ENCODE measurements around the gene PRKAR1A.
A peak's percentile ranks its signal among the peaks of the same experiment; 100 is the strongest.

DNA sequence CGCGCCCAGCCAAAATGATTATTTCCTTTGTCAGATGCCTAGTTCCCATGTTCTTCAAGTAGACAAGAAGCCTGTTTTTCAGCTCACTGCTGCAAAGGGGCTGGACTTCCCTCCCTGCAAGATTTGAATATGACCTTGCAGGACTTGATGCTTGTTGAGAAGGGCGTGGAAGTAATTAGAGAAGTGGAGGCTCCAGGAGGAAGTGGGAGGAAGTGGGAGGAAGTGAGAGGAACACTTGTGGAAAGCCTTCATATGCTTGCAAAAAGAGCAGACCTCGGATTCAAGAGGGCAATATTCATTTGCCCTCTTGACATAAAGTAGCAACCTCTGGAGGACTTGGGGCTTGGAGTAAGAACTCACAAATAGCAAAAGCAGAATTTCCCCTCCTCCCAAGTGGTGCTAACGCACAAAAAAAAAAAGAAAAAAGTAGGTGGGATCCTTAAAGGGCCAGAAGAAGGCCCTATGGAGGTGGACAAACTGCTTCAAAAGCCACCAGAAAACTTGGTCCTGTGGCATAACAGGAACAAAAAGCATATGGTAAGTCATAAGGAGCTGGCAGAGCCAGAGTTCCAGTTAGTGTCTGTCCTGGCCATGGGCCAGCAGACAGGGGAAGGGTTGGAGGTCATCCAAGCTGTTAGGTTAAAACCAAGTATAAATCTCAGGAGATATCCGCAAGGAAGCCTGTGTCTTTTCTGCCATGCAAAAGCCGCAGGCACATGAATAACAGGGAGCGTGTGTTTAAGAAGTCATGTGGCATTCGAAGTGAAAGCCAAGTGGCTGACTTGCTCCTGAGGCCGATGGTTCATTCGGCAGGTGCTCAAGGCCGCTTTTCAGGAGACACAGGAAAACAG, 20.6 kb upstream of the PRKAR1A start:
- TF ChIP-seq, protein P1, sequence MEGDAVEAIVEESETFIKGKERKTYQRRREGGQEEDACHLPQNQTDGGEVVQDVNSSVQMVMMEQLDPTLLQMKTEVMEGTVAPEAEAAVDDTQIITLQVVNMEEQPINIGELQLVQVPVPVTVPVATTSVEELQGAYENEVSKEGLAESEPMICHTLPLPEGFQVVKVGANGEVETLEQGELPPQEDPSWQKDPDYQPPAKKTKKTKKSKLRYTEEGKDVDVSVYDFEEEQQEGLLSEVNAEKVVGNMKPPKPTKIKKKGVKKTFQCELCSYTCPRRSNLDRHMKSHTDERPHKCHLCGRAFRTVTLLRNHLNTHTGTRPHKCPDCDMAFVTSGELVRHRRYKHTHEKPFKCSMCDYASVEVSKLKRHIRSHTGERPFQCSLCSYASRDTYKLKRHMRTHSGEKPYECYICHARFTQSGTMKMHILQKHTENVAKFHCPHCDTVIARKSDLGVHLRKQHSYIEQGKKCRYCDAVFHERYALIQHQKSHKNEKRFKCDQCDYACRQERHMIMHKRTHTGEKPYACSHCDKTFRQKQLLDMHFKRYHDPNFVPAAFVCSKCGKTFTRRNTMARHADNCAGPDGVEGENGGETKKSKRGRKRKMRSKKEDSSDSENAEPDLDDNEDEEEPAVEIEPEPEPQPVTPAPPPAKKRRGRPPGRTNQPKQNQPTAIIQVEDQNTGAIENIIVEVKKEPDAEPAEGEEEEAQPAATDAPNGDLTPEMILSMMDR (IDR thresholded peaks at IDR 0.05), result no peak
- TF ChIP-seq POLR2AphosphoS5 (IDR thresholded peaks at IDR 0.05), result peak in 1 of 3 donors; percentile 17

Data from breast epithelium (tissue), 3 donors.